Right atrium auricular region (tissue), 2 donors: ENCODE data around the gene PRR36. TPM values are rescaled to one million over a fixed set of nuclear protein-coding genes. Genes with fewer than 3 reads are reported as not detected.
A peak's percentile ranks its signal among the peaks of the same experiment; 100 is the strongest.

Experiments
- DNase-seq: peaks from one replicate; pipeline ENCODE4 v3.0.0-alpha.2; 2019; ENCODE audit warnings: low spot score
- H3K27ac ChIP-seq, 2 donors: fragments of 200-600 bp; sonication (generic); 1 replicate in 1 of 2; 2 replicates in 1 of 2; pipeline ENCODE4 v1.5.1; 2016 to 2019
- H3K27me3 ChIP-seq, 2 donors: fragments of 200-600 bp; sonication (generic); one replicate each; pipeline versions ENCODE4 v1.5.1 to v1.6.0; 2017 to 2019
- H3K36me3 ChIP-seq: fragments of 200-600 bp; sonication (generic); one replicate; pipeline ENCODE4 v1.5.1; 2016
- H3K4me1 ChIP-seq, 2 donors: fragments of 200-600 bp; sonication (generic); one replicate each; pipeline versions ENCODE4 v1.5.1 to v1.6.0; 2017 to 2019
- H3K4me3 ChIP-seq, 2 donors: fragments of 200-600 bp; sonication (generic); 1 replicate in 1 of 2; 2 replicates in 1 of 2; pipeline ENCODE4 v1.5.1; 2017 to 2019; ENCODE audit warnings: mild to moderate bottlenecking in 1 of 2, moderate library complexity in 1 of 2
- H3K9me3 ChIP-seq, 2 donors: fragments of 200-600 bp; sonication (generic); one replicate each; pipeline ENCODE4 v1.5.1; 2019
- CTCF ChIP-seq, 2 donors: fragments of 200-600 bp; sonication (generic); IDR thresholded peaks; one replicate each; pipeline ENCODE4 v1.5.1; 2019; ENCODE audit warnings: antibody characterized with exemption in 2 of 2
- total RNA-seq, 2 donors: library from RNA; depleted of rRNA; stranded (reverse); fragments of >200 nt; gene quantifications; one replicate each; pipeline ENCODE4 v1.1.0, GENCODE V29; 2016

The PRR36 gene
- total RNA-seq, 2 donors from 2014 or later, result not detected

GRCh38 chr19:7856679-7857663 lies 17.2 kb downstream of the PRR36 start:
- DNase-seq, result no peak

GRCh38 chr19:7856109-7856591 lies 18.0 kb downstream of the PRR36 start:
- no peak for DNase-seq
- Histone ChIP-seq H3K4me1 (peaks cover 0 to 5% of the 10 kb centered on the region in 2 donors), H3K4me3 (no peak overlapping the region), H3K27ac (no peak overlapping the region), H3K36me3 (no peaks in the 10 kb centered on the region), H3K27me3 (no peaks in the 10 kb centered on the region), H3K9me3 (no peaks in the 10 kb centered on the region)
- TF ChIP-seq CTCF (IDR thresholded peaks at IDR 0.05), result no peak

More at GRCh38 chr19:7856679-7857663, 17.2 kb downstream of the PRR36 start:
- no peaks in the 10 kb centered on the region for H3K36me3 ChIP-seq
- no peaks in the 10 kb centered on the region for H3K9me3 ChIP-seq
- no peaks in the 10 kb centered on the region for H3K27me3 ChIP-seq
- H3K27ac ChIP-seq, result no peak overlapping the region
- H3K4me3 ChIP-seq, result no peak overlapping the region
- TF ChIP-seq CTCF (IDR thresholded peaks at IDR 0.05), result no peak
- H3K4me1 ChIP-seq, result peaks cover 0 to 13% of the 10 kb centered on the region in 2 donors

GRCh38 chr19:7855426-7856108 lies 18.6 kb downstream of the PRR36 start:
- TF ChIP-seq CTCF (IDR thresholded peaks at IDR 0.05), result no peak
- Histone ChIP-seq H3K27ac (no peak overlapping the region), H3K9me3 (no peaks in the 10 kb centered on the region), H3K4me1 (peaks cover 0 to 4% of the 10 kb centered on the region in 2 donors), H3K4me3 (no peak overlapping the region), H3K27me3 (no peaks in the 10 kb centered on the region), H3K36me3 (no peaks in the 10 kb centered on the region)
- no peak for DNase-seq

GRCh38 chr19:7853770-7854128 lies 20.4 kb downstream of the PRR36 start:
- no peaks in the 10 kb centered on the region for H3K27me3 ChIP-seq
- no peak overlapping the region for H3K27ac ChIP-seq
- no peak for DNase-seq
- TF ChIP-seq CTCF (IDR thresholded peaks at IDR 0.05), result no peak
- H3K4me3 ChIP-seq, result no peak overlapping the region
- no peaks in the 10 kb centered on the region for H3K9me3 ChIP-seq
- H3K4me1 ChIP-seq, result peaks cover 0 to 10% of the 10 kb centered on the region in 2 donors
- no peaks in the 10 kb centered on the region for H3K36me3 ChIP-seq

- DNase-seq, result no peak
- Histone ChIP-seq H3K27me3 (no peaks in the 10 kb centered on the region), H3K4me1 (peaks cover 0 to 10% of the 10 kb centered on the region in 2 donors), H3K9me3 (no peaks in the 10 kb centered on the region), H3K4me3 (no peak overlapping the region), H3K36me3 (no peaks in the 10 kb centered on the region), H3K27ac (no peak overlapping the region)
- peak; percentile 77 to 88 for TF ChIP-seq CTCF (IDR thresholded peaks at IDR 0.05)
These were observed 21.1 kb downstream of the PRR36 start for GRCh38 chr19:7852851-7853769.
